Measurements from ENCODE around the gene OR10D3. TPM values are rescaled to one million over a fixed set of nuclear protein-coding genes. Genes with fewer than 3 reads are reported as not detected.

The OR10D3 gene
- total RNA-seq = not detected
- not detected for polyA plus RNA-seq

DNA sequence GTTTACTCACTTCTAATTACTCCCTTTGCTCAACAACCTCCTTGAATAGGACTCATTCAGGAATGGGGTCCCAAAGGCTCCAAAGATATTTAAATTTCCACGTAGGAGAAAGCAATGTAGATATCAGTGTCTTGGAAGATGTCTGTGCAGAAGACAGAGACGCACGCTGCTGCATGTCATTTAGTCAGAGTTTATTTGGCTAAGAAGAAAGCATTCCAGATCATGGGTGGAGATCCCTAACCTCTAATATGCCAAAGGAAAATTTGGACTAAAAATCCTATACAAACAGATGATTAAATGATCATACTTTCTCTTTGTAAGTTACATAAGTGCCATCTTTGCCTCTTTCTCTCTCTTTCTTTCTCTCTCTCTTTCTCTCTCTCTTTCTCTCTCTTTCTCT, at the start of gene OR10D3:
Gene OR10D3 (plus strand): TSS at position 278 of the 400 bp plus-strand sequence. CDS start 1,925 bp downstream, outside the sequence.
- no peaks in the 10 kb centered on the region for H3K4me1 ChIP-seq (ENCODE audit: control insufficient read depth in 4 of 4, insufficient read depth in 4 of 4, low read length in 3 of 4)
- no peak within 1 kb of the TSS for H3K27ac ChIP-seq (ENCODE audit: low read depth in 1 of 2, low read length in 2 of 2)
- WGBS = 57% methylated on average over 3 of the region's 3 CpGs
- H3K9ac ChIP-seq (ENCODE audit: low read depth in 1 of 2, low read length in 2 of 2) = no peak within 1 kb of the TSS
- no peaks in the 10 kb centered on the region for H3K36me3 ChIP-seq (ENCODE audit: control insufficient read depth in 4 of 4, insufficient read depth in 3 of 4, low read depth in 1 of 4, low read length in 3 of 4)
- TF ChIP-seq, protein P1, sequence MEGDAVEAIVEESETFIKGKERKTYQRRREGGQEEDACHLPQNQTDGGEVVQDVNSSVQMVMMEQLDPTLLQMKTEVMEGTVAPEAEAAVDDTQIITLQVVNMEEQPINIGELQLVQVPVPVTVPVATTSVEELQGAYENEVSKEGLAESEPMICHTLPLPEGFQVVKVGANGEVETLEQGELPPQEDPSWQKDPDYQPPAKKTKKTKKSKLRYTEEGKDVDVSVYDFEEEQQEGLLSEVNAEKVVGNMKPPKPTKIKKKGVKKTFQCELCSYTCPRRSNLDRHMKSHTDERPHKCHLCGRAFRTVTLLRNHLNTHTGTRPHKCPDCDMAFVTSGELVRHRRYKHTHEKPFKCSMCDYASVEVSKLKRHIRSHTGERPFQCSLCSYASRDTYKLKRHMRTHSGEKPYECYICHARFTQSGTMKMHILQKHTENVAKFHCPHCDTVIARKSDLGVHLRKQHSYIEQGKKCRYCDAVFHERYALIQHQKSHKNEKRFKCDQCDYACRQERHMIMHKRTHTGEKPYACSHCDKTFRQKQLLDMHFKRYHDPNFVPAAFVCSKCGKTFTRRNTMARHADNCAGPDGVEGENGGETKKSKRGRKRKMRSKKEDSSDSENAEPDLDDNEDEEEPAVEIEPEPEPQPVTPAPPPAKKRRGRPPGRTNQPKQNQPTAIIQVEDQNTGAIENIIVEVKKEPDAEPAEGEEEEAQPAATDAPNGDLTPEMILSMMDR (IDR thresholded peaks at IDR 0.05; ENCODE audit: low read depth, low read length, missing input control) = no peak
- no peak for TF ChIP-seq EGR1 (IDR thresholded peaks at IDR 0.05; ENCODE audit: low read depth in 2 of 2)
- TF ChIP-seq FOXA1 (IDR thresholded peaks at IDR 0.05) = no peak
- TF ChIP-seq RAD21 (IDR thresholded peaks at IDR 0.05) = no peak
- TF ChIP-seq TAF1 (conservative IDR thresholded peaks at IDR 0.05) = no peak
- no peak for TF ChIP-seq HNF4A (conservative IDR thresholded peaks at IDR 0.05)
- TF ChIP-seq JUND (IDR thresholded peaks at IDR 0.05) = no peak
- TF ChIP-seq REST (IDR thresholded peaks at IDR 0.05) = no peak
- TF ChIP-seq, protein P2, sequence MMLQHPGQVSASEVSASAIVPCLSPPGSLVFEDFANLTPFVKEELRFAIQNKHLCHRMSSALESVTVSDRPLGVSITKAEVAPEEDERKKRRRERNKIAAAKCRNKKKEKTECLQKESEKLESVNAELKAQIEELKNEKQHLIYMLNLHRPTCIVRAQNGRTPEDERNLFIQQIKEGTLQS (IDR thresholded peaks at IDR 0.05) = no peak
- peaks cover 0 to 2% (median 0%) of the 10 kb centered on the region in 4 donors for H3K9me3 ChIP-seq (ENCODE audit: control insufficient read depth in 4 of 4, low read length in 3 of 4)
- H3K27me3 ChIP-seq (ENCODE audit: control insufficient read depth in 4 of 4, insufficient read depth in 4 of 4, low read length in 3 of 4) = peaks cover 0 to 5% (median 2%) of the 10 kb centered on the region in 4 donors
- no peak for DNase-seq (ENCODE audit: low spot score)
- H3K4me3 ChIP-seq (ENCODE audit: low read depth in 1 of 3, low read length in 3 of 3) = no peak within 1 kb of the TSS

- Histone ChIP-seq H3K27me3 (ENCODE audit: control insufficient read depth in 4 of 4, insufficient read depth in 4 of 4, low read length in 3 of 4) (no peaks in the 10 kb centered on the region), H3K9ac (ENCODE audit: low read depth in 1 of 2, low read length in 2 of 2) (no peak overlapping the region), H3K4me1 (ENCODE audit: control insufficient read depth in 4 of 4, insufficient read depth in 4 of 4, low read length in 3 of 4) (no peaks in the 10 kb centered on the region), H3K9me3 (ENCODE audit: control insufficient read depth in 4 of 4, low read length in 3 of 4) (peaks cover 0 to 3% (median 0%) of the 10 kb centered on the region in 4 donors), H3K27ac (ENCODE audit: low read depth in 1 of 2, low read length in 2 of 2) (no peak overlapping the region), H3K36me3 (ENCODE audit: control insufficient read depth in 4 of 4, insufficient read depth in 3 of 4, low read depth in 1 of 4, low read length in 3 of 4) (peaks cover 0 to 10% (median 2%) of the 10 kb centered on the region in 4 donors), H3K4me3 (ENCODE audit: low read depth in 1 of 3, low read length in 3 of 3) (no peak overlapping the region)
- TF ChIP-seq SP1 (IDR thresholded peaks at IDR 0.05) (no peak), REST (IDR thresholded peaks at IDR 0.05) (no peak), FOXA1 (IDR thresholded peaks at IDR 0.05) (no peak), RAD21 (IDR thresholded peaks at IDR 0.05) (no peak), JUND (IDR thresholded peaks at IDR 0.05) (no peak), HNF4G (IDR thresholded peaks at IDR 0.05) (no peak), YY1 (IDR thresholded peaks at IDR 0.05) (no peak), FOXA2 (IDR thresholded peaks at IDR 0.05) (no peak), EGR1 (IDR thresholded peaks at IDR 0.05; ENCODE audit: low read depth in 2 of 2) (no peak)
- TF ChIP-seq, protein P3, sequence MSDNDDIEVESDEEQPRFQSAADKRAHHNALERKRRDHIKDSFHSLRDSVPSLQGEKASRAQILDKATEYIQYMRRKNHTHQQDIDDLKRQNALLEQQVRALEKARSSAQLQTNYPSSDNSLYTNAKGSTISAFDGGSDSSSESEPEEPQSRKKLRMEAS (IDR thresholded peaks at IDR 0.05) = no peak
- TF ChIP-seq, protein P4, sequence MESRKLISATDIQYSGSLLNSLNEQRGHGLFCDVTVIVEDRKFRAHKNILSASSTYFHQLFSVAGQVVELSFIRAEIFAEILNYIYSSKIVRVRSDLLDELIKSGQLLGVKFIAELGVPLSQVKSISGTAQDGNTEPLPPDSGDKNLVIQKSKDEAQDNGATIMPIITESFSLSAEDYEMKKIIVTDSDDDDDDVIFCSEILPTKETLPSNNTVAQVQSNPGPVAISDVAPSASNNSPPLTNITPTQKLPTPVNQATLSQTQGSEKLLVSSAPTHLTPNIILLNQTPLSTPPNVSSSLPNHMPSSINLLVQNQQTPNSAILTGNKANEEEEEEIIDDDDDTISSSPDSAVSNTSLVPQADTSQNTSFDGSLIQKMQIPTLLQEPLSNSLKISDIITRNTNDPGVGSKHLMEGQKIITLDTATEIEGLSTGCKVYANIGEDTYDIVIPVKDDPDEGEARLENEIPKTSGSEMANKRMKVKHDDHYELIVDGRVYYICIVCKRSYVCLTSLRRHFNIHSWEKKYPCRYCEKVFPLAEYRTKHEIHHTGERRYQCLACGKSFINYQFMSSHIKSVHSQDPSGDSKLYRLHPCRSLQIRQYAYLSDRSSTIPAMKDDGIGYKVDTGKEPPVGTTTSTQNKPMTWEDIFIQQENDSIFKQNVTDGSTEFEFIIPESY (IDR thresholded peaks at IDR 0.05) = no peak
- TF ChIP-seq, protein P2 (IDR thresholded peaks at IDR 0.05) = no peak
- 95% methylated on average over 2 of the region's 2 CpGs for WGBS
- no peak for DNase-seq (ENCODE audit: low spot score)
Observed at GRCh38 chr11:124143034-124143433, 40.1 kb upstream of the OR10D3 start.

All from liver (tissue), 9 donors.